Fibroblast of upper back skin (primary cell): ENCODE results near the gene PTTG1IP.

Experiments
- DNase-seq: peaks from one replicate; pipeline ENCODE4 v3.0.0-alpha.2; 2013

Gene PTTG1IP

GRCh38 chr21:44862869-44863685 lies 10.4 kb downstream of the PTTG1IP start:
- no peak for DNase-seq

GRCh38 chr21:44858791-44859190 lies 14.7 kb downstream of the PTTG1IP start:
- no peak for DNase-seq

GRCh38 chr21:44858291-44858690 lies 15.2 kb downstream of the PTTG1IP start:
- DNase-seq, result no peak

GRCh38 chr21:44857127-44857892 lies 16.2 kb downstream of the PTTG1IP start:
- DNase-seq, result no peak

GRCh38 chr21:44856131-44856530 lies 17.4 kb downstream of the PTTG1IP start:
- no peak for DNase-seq

- DNase-seq, result no peak
Observed at GRCh38 chr21:44855572-44855971, 17.9 kb downstream of the PTTG1IP start.

GRCh38 chr21:44854664-44855446 lies 18.6 kb downstream of the PTTG1IP start:
- no peak for DNase-seq

GRCh38 chr21:44854391-44854663 lies 19.2 kb downstream of the PTTG1IP start:
- no peak for DNase-seq

- no peak for DNase-seq
Observed at GRCh38 chr21:44853601-44854390, 19.7 kb downstream of the PTTG1IP start.

GRCh38 chr21:44850905-44851657 lies 22.4 kb downstream of the PTTG1IP start:
- no peak for DNase-seq

- DNase-seq, result no peak
Observed at GRCh38 chr21:44850208-44850800, 23.2 kb downstream of the PTTG1IP start.

- DNase-seq, result no peak
Observed at GRCh38 chr21:44849616-44850130, 23.8 kb downstream of the PTTG1IP start.

GRCh38 chr21:44848821-44849521 lies 24.5 kb downstream of the PTTG1IP start:
- no peak for DNase-seq

- DNase-seq, result no peak
Observed at GRCh38 chr21:44847261-44848056, 26.0 kb downstream of the PTTG1IP start.

- no peak for DNase-seq
Observed at GRCh38 chr21:44846485-44847260, 26.8 kb downstream of the PTTG1IP start.

- no peak for DNase-seq
Observed at GRCh38 chr21:44846224-44846484, 27.3 kb downstream of the PTTG1IP start.

- DNase-seq, result peak; percentile 58
Observed at GRCh38 chr21:44845418-44846223, 27.9 kb downstream of the PTTG1IP start.

GRCh38 chr21:44844256-44844655 lies 29.2 kb downstream of the PTTG1IP start:
- DNase-seq, result no peak
